NCI-H1930 (cell line): ENCODE measurements around the gene QTRT2.
A peak's percentile ranks its signal among the peaks of the same experiment; 100 is the strongest.

Experiments
- DNase-seq, 2 experiments: peaks; one replicate each; lab custom pipeline; 2025; lab: John Stamatoyannopoulos, UW

Gene QTRT2

GRCh38 chr3:114056130-114057010 is at the start of gene QTRT2, which contains the start of gene CCDC191:
TSS of gene QTRT2 (plus strand) at chr3:114056737. CDS start at chr3:114065258, 8,521 bp downstream.
TSS of gene CCDC191 (minus strand) at chr3:114056526. CDS start at chr3:114056466, 60 bp downstream.
- peak; percentile 98 for DNase-seq

- no peak for DNase-seq
Measured at GRCh38 chr3:114011059-114011797, 45.3 kb upstream of the QTRT2 start.

GRCh38 chr3:114014211-114014610 is 42.3 kb upstream of the QTRT2 start:
- no peak for DNase-seq

- no peak for DNase-seq
Measured at GRCh38 chr3:114019486-114019885, 37.1 kb upstream of the QTRT2 start.

GRCh38 chr3:114020907-114021306 is 35.6 kb upstream of the QTRT2 start:
- DNase-seq: no peak

GRCh38 chr3:114022145-114022802 is 34.3 kb upstream of the QTRT2 start:
- no peak for DNase-seq

GRCh38 chr3:114025451-114025850 is 31.1 kb upstream of the QTRT2 start:
- DNase-seq: no peak

GRCh38 chr3:114026331-114026730 is 30.2 kb upstream of the QTRT2 start:
- no peak for DNase-seq

- no peak for DNase-seq
Measured at GRCh38 chr3:114033721-114034120, 22.8 kb upstream of the QTRT2 start.

GRCh38 chr3:114034211-114034610 is 22.3 kb upstream of the QTRT2 start:
- DNase-seq: no peak

GRCh38 chr3:114034787-114035545 is 21.6 kb upstream of the QTRT2 start:
- DNase-seq: no peak

GRCh38 chr3:114035896-114036295 is 20.6 kb upstream of the QTRT2 start:
- DNase-seq: no peak

- DNase-seq: no peak
Measured at GRCh38 chr3:114043205-114043604, 13.3 kb upstream of the QTRT2 start.

- DNase-seq: no peak
Measured at GRCh38 chr3:114052216-114052615, 4.3 kb upstream of the QTRT2 start.

GRCh38 chr3:114057011-114057347 is 442 bp downstream of the QTRT2 start:
- no peak for DNase-seq

- no peak for DNase-seq
Measured at GRCh38 chr3:114058646-114059045, 2.1 kb downstream of the QTRT2 start.

GRCh38 chr3:114060906-114061655 is 4.5 kb downstream of the QTRT2 start:
- DNase-seq: no peak

GRCh38 chr3:114067804-114068203 is 11.3 kb downstream of the QTRT2 start:
- no peak for DNase-seq

GRCh38 chr3:114068336-114068735 is 11.8 kb downstream of the QTRT2 start:
- DNase-seq: no peak

GRCh38 chr3:114071786-114072185 is 15.2 kb downstream of the QTRT2 start:
- no peak for DNase-seq

GRCh38 chr3:114076711-114077110 is 20.2 kb downstream of the QTRT2 start:
- no peak for DNase-seq
